Embryonic facial prominence (tissue), 1 donor: Measurements from ENCODE around the gene RALB.

Experiments used
- DNase-seq: peaks from one replicate; pipeline ENCODE4 v3.0.0-alpha.2; 2016; ENCODE audit errors: extremely low spot score

RALB gene

DNA sequence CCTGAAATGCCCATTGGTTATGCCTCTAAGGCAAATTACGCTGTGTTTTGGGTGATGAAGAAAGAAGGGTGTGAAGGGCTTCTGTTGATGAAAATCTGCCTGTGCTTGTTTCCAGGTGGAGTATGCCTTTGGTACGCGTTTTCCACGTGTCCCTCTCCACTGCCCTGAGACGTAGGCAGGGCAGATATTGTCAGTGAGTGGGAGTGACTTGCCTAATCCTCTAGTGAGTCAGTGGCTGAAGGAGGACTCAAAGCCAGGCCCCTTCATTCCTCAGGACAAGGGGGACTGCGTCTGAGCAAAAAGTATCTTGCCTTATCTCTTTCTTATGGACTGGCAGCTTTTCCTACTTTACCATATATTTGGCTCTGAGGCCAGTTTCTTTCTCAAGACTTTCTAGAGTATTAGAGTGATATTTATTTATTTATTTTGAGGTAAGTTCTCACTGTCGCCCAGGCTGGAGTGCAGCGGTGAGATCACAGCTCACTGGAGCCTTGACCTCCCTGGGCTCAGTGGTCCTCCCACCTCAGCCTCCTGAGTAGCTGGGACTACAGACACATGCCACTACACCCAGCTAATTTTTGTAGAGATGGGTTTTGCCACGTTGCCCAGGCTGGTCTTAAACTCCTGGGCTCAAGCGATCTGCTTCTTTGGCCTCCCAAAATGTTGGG lies 10.2 kb downstream of the RALB start:
- no peak for DNase-seq

GRCh38 chr2:120265006-120265405 lies 12.4 kb downstream of the RALB start:
- no peak for DNase-seq

GRCh38 chr2:120267348-120267747 lies 14.7 kb downstream of the RALB start:
- DNase-seq, result no peak

GRCh38 chr2:120269076-120269744 lies 16.6 kb downstream of the RALB start:
- no peak for DNase-seq

- no peak for DNase-seq
Measured at GRCh38 chr2:120269816-120270215, 17.2 kb downstream of the RALB start.

GRCh38 chr2:120271711-120272379 lies 19.2 kb downstream of the RALB start:
- no peak for DNase-seq

DNA sequence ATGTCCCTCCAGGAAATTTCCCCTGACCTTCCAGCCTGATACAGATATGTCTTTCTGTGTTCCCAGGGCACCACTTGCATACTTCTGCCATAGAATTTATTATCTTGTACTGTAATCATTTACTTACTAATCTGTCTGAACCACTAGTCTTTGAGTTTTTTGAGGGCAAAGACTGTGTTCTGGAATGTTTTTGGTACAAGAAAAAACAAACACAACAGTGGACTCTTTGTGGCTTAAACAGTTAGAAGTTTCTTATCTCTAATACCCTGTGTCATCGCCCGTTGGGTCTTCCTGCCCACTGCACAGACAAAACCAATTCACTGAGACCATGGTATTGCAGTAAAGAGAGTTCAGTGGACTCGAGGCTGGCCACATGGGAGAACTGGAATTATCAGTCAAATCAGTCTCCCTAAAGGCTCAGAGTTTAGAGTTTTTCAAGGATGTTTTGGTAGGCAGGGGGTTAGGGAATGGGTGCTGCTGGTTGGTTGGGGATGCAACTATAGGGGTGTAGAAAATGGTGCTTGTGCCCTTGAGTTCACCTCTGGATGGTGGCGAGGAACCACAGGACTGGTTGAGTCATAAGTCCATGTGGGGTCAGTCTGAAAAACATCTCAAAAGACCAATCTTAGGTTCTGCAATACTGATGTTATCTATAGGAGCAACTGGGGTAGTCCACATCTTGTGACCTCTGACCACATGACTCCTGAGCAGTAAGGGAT lies 20.3 kb downstream of the RALB start:
- DNase-seq, result no peak

- no peak for DNase-seq
Measured at GRCh38 chr2:120275617-120276400, 23.2 kb downstream of the RALB start.

- no peak for DNase-seq
Measured at GRCh38 chr2:120277505-120278205, 25.0 kb downstream of the RALB start.

- no peak for DNase-seq
Measured at GRCh38 chr2:120278901-120279300, 26.2 kb downstream of the RALB start.

DNA sequence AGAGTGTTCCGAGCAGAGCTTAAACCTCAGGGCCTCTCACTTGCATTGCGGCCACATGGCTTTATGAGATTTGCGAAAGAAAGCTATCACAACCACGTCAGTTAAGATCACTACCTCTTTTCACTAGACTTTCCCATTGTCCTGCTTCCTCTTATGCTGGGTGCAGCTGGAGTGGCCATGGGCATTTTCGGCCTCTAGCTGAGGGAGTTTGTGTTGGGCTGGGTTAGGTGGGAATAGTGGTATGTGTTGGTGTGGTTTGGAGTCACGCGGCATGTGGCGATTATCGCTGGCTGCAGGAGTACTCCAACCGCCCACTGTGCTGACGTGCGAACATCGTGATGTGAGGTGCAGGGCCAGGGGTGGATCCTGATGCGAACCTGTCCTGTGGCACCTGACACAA lies 27.1 kb downstream of the RALB start:
- DNase-seq, result no peak

DNA sequence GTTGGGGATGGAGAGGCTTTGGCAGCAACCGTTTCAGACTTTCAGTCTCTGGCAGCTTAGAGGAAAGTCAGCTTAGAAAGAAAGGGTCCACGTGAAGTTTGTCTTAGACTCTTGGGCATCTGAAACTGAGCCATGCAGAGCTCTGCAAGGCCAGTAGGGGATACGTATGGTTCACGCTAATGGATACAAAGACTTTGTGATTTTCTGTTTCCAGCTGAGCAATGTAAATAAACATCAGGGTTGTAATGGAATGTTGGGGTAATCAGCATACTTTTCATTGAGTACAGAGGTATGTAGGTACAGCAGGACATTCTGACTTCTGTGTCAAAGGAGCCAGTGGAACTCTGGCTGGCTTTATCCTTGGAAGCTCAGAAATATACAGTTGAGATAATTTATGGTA lies 31.0 kb downstream of the RALB start:
- no peak for DNase-seq

DNA sequence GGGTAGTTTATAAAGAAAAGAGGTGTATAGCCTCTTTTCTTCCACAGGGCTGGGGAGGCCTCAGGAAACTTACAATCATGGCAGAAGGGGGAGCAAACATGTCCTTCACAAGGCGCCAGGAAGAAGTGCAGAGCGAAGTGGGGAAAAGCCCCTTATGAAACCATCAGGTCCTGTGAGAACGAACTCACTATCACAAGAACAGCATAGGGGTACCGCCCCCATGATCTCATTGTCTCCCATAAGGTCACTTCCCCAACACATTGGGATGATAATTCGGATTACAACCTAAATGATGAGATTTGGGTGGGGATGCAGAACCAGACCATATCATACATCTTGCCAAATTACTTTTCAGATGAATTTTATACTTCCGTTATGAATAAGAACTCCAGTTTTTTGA lies 32.4 kb downstream of the RALB start:
- DNase-seq, result no peak

DNA sequence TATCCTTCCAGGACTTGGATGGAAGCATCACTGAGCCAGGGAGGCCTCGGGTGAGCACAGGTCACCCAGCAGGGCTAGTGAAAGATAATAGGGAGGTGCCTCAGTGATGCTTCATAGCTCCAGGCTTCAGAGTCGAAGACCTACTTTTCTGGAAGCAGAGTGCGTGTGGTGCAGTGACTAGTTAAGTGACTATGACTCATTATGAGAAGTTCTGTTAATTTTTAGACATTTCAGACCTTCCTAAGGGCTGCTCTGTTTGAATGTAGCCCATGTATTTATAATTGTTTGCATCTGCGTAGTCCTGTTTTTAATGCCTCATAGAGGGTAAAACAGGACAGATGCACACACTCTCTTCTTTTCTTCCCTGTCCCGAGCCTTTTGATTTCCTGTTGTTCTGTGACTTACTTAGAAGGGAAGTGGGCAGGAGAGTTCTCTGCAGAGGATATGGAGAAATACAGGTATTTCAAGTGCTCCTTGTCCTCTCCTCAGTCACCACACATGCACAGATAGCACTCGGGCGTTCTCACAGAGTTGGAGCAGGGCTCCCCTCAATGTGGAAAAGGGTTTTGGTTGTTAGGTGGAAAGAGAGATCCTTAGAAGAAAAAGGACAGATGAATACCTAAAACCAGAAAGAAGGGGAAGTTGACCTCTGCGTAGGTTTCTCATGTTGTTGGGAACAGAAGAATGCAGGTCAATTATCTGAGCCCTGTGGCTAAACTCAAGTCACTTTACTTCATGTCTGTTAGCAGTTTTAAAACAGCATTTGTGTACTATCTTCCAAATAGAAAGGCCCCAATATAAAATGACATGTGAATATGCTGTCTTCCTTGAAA lies 34.7 kb downstream of the RALB start:
- no peak for DNase-seq

- DNase-seq, result no peak
Measured at GRCh38 chr2:120288016-120288373, 35.3 kb downstream of the RALB start.

- DNase-seq, result no peak
Measured at GRCh38 chr2:120289221-120289906, 36.7 kb downstream of the RALB start.

DNA sequence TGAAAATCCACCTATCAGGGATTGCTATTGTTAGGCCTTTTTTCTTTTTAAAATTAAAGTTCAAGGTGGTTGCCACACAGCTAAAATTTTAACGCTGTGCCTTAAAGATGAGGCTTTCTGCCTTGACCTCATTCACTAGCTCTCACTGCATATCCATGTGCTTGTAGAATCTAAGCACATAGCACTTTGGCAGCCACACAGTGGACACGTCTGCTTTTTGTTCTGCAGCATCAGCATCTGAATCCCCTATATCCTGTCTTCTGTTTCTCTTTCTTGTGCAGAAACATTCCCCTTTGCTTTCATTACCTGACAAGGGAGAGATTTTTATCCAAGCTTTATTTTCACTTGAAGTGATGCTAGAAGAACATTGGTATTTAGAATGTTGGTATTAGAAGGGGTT lies 38.1 kb downstream of the RALB start:
- DNase-seq, result no peak

- DNase-seq, result no peak
Measured at GRCh38 chr2:120291401-120292311, 39.0 kb downstream of the RALB start.
